GM23338 (cell line): ENCODE results near the gene TRPM1. TPM values are rescaled to one million over a fixed set of nuclear protein-coding genes. Genes with fewer than 3 reads are reported as not detected.

Experiments
- ATAC-seq: fragments of 200-7000 bp; cut with Tn5 transposase; 3 replicates; pipeline ENCODE4 v1.9.1; 2020
- DNase-seq: peaks from one replicate; pipeline ENCODE4 v3.0.0-alpha.2; 2015; ENCODE audit warnings: low spot score
- H2AFZ ChIP-seq: fragments of 200-600 bp; sonication (generic); 2 replicates; pipeline ENCODE4 v1.8.0; 2016; ENCODE audit warnings: antibody characterized with exemption, mild to moderate bottlenecking, moderate library complexity
- H3F3A ChIP-seq: fragments of 200-600 bp; sonication (generic); replicated peaks from 2 replicates; pipeline ENCODE4 v1.8.0; 2017; ENCODE audit warnings: antibody characterized with exemption, mixed run types, low read depth
- H3K27ac ChIP-seq: fragments of 200-600 bp; sonication (generic); 2 replicates; pipeline ENCODE4 v1.6.1; 2016; ENCODE audit warnings: low read depth
- H3K27me3 ChIP-seq: fragments of 200-600 bp; sonication (generic); 2 replicates; pipeline ENCODE4 v1.8.0; 2016; ENCODE audit warnings: mild to moderate bottlenecking, mixed run types, moderate library complexity; ENCODE audit not compliant: insufficient read depth
- H3K36me3 ChIP-seq: fragments of 200-600 bp; sonication (generic); 2 replicates; pipeline ENCODE4 v1.8.0; 2016; ENCODE audit warnings: mild to moderate bottlenecking; ENCODE audit not compliant: insufficient read depth
- H3K4me1 ChIP-seq: fragments of 200-600 bp; sonication (generic); 2 replicates; pipeline ENCODE4 v1.8.0; 2016; ENCODE audit warnings: mild to moderate bottlenecking, moderate library complexity; ENCODE audit not compliant: insufficient read depth
- H3K4me2 ChIP-seq: fragments of 200-600 bp; sonication (generic); 2 replicates; pipeline ENCODE4 v1.7.1; 2017; ENCODE audit warnings: mixed run types
- H3K4me3 ChIP-seq: fragments of 200-600 bp; sonication (generic); 2 replicates; pipeline ENCODE4 v1.6.1; 2016; ENCODE audit warnings: mixed run types
- H3K79me2 ChIP-seq: fragments of 200-600 bp; sonication (generic); replicated peaks from 2 replicates; pipeline ENCODE4 v1.8.0; 2017; ENCODE audit warnings: mild to moderate bottlenecking; ENCODE audit not compliant: insufficient read depth
- H3K9me2 ChIP-seq: fragments of 200-600 bp; sonication (generic); 2 replicates; pipeline ENCODE4 v1.8.0; 2017; ENCODE audit not compliant: insufficient read depth
- H4K20me1 ChIP-seq: fragments of 200-600 bp; sonication (generic); replicated peaks from 2 replicates; pipeline ENCODE4 v1.8.0; 2017; ENCODE audit warnings: mild to moderate bottlenecking; ENCODE audit not compliant: insufficient read depth
- H3K27ac Mint-ChIP-seq: 2 replicates; pipeline ENCODE4 v1.8.0; 2020; ENCODE audit warnings: inconsistent platforms, mild to moderate bottlenecking, moderate library complexity, mixed read lengths
- H3K27me3 Mint-ChIP-seq: 3 replicates; pipeline ENCODE4 v1.8.0; 2022; ENCODE audit warnings: low read depth, mild to moderate bottlenecking, moderate library complexity, mixed read lengths, inconsistent platforms; ENCODE audit not compliant: insufficient read depth, poor library complexity
- H3K36me3 Mint-ChIP-seq: 3 replicates; pipeline ENCODE4 v1.8.0; 2021; ENCODE audit warnings: low read depth, mild to moderate bottlenecking, inconsistent platforms, moderate library complexity, mixed read lengths
- H3K4me1 Mint-ChIP-seq: 3 replicates; pipeline ENCODE4 v1.8.0; 2020; ENCODE audit warnings: mild to moderate bottlenecking, inconsistent platforms, mixed read lengths
- H3K4me3 Mint-ChIP-seq: 3 replicates; pipeline ENCODE4 v1.8.0; 2021; ENCODE audit warnings: moderate library complexity, mild to moderate bottlenecking, inconsistent platforms, mixed read lengths
- H3K9me3 Mint-ChIP-seq: 3 replicates; pipeline ENCODE4 v1.8.0; 2020; ENCODE audit warnings: moderate library complexity, mild to moderate bottlenecking, inconsistent platforms, mixed read lengths
- CREB1 ChIP-seq: fragments of 250-450 bp; sonication (Bioruptor Pico); IDR thresholded peaks from 2 replicates; pipeline ENCODE4 v1.5.0; 2020; ENCODE audit warnings: low read depth, mild to moderate bottlenecking, moderate library complexity
- EZH2 ChIP-seq: fragments of 200-600 bp; sonication (generic); IDR thresholded peaks from one replicate; pipeline ENCODE4 v1.8.0; 2017; ENCODE audit warnings: antibody characterized with exemption, mild to moderate bottlenecking, low read depth; ENCODE audit not compliant: unreplicated experiment
- EZH2phosphoT487 ChIP-seq: fragments of 200-600 bp; sonication (generic); IDR thresholded peaks from one replicate; pipeline ENCODE4 v1.8.1; 2018; ENCODE audit warnings: antibody characterized with exemption; ENCODE audit not compliant: unreplicated experiment
- JUNB ChIP-seq: IDR thresholded peaks from one replicate; pipeline ENCODE4 v1.6.1; 2016; ENCODE audit warnings: antibody characterized with exemption; ENCODE audit not compliant: unreplicated experiment
- NANOG ChIP-seq: IDR thresholded peaks from 2 replicates; pipeline ENCODE4 v1.6.1; 2016; ENCODE audit warnings: antibody characterized with exemption, borderline replicate concordance
- POLR2AphosphoS5 ChIP-seq: IDR thresholded peaks from 2 replicates; pipeline ENCODE4 v1.6.1; 2016; ENCODE audit warnings: antibody characterized with exemption, low read depth
- STAT1 ChIP-seq: IDR thresholded peaks from one replicate; pipeline ENCODE4 v1.6.1; 2016; ENCODE audit warnings: antibody characterized with exemption; ENCODE audit not compliant: unreplicated experiment
- ZNF114 ChIP-seq: fragments of 250-450 bp; sonication (Bioruptor Pico); IDR thresholded peaks from 2 replicates; pipeline ENCODE4 v1.5.0; 2020; ENCODE audit warnings: mild to moderate bottlenecking, moderate library complexity
- ZNF331 ChIP-seq: fragments of 250-450 bp; sonication (Bioruptor Pico); IDR thresholded peaks from 2 replicates; pipeline ENCODE4 v1.5.0; 2020; ENCODE audit warnings: low read depth, mild to moderate bottlenecking, moderate library complexity
- polyA plus RNA-seq: library from polyadenylated mRNA; unstranded; fragments of >200 nt; fragmentation: Nextera tagmentation; extraction: Ambion mirVana; gene quantifications from 2 replicates; pipeline ENCODE4 v1.2.1, GENCODE V29; 2016
- total RNA-seq: library from RNA; depleted of rRNA; stranded (reverse); fragments of >200 nt; shearing (Covaris generic); gene quantifications from 2 replicates; pipeline ENCODE4 v1.2.3, GENCODE V29; 2014
- TF ChIP-seq, protein P1 (sequence below): fragments of 250-450 bp; sonication (Bioruptor Pico); IDR thresholded peaks from 2 replicates; pipeline ENCODE4 v1.5.0; 2020; ENCODE audit warnings: mild to moderate bottlenecking, moderate library complexity
- TF ChIP-seq, protein P2 (sequence below): IDR thresholded peaks from 2 replicates; pipeline ENCODE4 v1.6.1; 2016; ENCODE audit warnings: antibody characterized with exemption
- TF ChIP-seq, protein P3 (sequence below): IDR thresholded peaks from one replicate; pipeline ENCODE4 v1.6.1; 2018; ENCODE audit warnings: antibody characterized with exemption; ENCODE audit not compliant: unreplicated experiment
- TF ChIP-seq, protein P4 (sequence below), 2 experiments: fragments of 200-600 bp in 1 of 2; sonication (generic) in 1 of 2; conservative IDR thresholded peaks; 2 replicates each; pipeline versions ENCODE4 v1.5.1 to v1.6.1; 2016 to 2017; ENCODE audit warnings: antibody characterized with exemption in 2 of 2, low read depth in 2 of 2, mild to moderate bottlenecking in 2 of 2, moderate library complexity in 1 of 2

Gene TRPM1
- total and polyA plus RNA-seq, 2 experiments from 2014 or later = 0.19 TPM; not detected in 1

DNA sequence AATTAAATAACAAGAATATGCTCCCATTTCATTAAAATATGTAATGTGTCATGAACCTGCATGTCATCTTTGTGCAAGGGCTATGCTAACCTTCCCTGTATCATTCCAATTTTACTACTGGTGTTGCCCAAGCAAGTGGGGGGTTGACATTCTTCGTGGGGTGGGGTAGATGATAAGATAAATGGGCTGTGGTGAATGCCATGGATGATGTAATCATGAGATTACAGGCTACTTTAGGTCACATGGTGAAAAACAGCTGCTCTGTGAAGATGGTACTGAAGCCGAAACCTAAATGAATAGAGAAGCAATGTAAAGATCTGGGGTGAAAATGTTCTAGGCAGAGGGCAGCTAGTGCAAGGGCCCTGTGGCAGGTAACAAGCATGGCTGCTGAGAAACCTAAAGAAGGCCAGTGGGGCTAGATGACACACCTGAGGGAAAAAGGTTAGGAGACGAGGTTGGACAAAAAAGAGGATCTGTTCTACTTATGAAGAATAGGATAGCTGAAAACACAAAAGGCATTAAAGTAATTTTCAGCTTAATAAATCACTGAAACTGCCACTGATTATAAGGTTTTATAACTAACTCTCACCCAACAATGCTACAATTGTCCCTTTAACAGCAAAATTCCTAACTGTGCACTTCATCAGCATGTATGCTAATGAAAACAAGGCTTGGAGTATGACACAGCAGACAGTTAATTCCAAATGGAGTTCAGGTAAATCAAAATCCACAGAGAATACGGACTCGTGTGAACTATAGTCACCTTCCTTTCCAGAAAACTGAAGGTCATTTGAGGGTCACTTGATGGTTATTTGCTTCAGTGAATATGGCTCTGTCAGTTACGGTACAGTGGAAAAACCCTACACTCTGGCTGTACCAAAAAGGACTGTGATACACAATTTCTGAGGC lies 145.1 kb downstream of the TRPM1 start:
- ATAC-seq (no peak), DNase-seq (no peak)
- H3K4me2 ChIP-seq = no peak overlapping the region
- peaks cover 44% of the 10 kb centered on the region for H3K36me3 Mint-ChIP-seq
- no peaks in the 10 kb centered on the region for H3K9me2 ChIP-seq
- no peaks in the 10 kb centered on the region for H3F3A ChIP-seq
- H3K4me1 Mint-ChIP-seq = peaks cover 6% of the 10 kb centered on the region; the same call in 2 of the 3 replicates
- no peak overlapping the region for H3K4me3 ChIP-seq
- H3K36me3 ChIP-seq = no peaks in the 10 kb centered on the region; the same call in 1 of the 2 replicates
- H3K4me1 ChIP-seq = no peaks in the 10 kb centered on the region
- H3K4me3 Mint-ChIP-seq = no peak overlapping the region
- TF ChIP-seq, protein P1, sequence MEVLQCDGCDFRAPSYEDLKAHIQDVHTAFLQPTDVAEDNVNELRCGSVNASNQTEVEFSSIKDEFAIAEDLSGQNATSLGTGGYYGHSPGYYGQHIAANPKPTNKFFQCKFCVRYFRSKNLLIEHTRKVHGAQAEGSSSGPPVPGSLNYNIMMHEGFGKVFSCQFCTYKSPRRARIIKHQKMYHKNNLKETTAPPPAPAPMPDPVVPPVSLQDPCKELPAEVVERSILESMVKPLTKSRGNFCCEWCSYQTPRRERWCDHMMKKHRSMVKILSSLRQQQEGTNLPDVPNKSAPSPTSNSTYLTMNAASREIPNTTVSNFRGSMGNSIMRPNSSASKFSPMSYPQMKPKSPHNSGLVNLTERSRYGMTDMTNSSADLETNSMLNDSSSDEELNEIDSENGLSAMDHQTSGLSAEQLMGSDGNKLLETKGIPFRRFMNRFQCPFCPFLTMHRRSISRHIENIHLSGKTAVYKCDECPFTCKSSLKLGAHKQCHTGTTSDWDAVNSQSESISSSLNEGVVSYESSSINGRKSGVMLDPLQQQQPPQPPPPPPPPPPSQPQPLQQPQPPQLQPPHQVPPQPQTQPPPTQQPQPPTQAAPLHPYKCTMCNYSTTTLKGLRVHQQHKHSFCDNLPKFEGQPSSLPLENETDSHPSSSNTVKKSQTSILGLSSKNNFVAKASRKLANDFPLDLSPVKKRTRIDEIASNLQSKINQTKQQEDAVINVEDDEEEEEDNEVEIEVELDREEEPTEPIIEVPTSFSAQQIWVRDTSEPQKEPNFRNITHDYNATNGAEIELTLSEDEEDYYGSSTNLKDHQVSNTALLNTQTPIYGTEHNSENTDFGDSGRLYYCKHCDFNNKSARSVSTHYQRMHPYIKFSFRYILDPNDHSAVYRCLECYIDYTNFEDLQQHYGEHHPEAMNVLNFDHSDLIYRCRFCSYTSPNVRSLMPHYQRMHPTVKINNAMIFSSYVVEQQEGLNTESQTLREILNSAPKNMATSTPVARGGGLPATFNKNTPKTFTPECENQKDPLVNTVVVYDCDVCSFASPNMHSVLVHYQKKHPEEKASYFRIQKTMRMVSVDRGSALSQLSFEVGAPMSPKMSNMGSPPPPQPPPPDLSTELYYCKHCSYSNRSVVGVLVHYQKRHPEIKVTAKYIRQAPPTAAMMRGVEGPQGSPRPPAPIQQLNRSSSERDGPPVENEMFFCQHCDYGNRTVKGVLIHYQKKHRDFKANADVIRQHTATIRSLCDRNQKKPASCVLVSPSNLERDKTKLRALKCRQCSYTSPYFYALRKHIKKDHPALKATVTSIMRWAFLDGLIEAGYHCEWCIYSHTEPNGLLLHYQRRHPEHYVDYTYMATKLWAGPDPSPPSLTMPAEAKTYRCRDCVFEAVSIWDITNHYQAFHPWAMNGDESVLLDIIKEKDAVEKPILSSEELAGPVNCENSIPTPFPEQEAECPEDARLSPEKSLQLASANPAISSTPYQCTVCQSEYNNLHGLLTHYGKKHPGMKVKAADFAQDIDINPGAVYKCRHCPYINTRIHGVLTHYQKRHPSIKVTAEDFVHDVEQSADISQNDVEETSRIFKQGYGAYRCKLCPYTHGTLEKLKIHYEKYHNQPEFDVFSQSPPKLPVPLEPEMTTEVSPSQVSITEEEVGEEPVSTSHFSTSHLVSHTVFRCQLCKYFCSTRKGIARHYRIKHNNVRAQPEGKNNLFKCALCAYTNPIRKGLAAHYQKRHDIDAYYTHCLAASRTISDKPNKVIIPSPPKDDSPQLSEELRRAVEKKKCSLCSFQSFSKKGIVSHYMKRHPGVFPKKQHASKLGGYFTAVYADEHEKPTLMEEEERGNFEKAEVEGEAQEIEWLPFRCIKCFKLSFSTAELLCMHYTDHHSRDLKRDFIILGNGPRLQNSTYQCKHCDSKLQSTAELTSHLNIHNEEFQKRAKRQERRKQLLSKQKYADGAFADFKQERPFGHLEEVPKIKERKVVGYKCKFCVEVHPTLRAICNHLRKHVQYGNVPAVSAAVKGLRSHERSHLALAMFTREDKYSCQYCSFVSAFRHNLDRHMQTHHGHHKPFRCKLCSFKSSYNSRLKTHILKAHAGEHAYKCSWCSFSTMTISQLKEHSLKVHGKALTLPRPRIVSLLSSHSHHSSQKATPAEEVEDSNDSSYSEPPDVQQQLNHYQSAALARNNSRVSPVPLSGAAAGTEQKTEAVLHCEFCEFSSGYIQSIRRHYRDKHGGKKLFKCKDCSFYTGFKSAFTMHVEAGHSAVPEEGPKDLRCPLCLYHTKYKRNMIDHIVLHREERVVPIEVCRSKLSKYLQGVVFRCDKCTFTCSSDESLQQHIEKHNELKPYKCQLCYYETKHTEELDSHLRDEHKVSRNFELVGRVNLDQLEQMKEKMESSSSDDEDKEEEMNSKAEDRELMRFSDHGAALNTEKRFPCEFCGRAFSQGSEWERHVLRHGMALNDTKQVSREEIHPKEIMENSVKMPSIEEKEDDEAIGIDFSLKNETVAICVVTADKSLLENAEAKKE (CRISPR knock-in tag) = no peak
- TF ChIP-seq NANOG = no peak
- TF ChIP-seq, protein P2, sequence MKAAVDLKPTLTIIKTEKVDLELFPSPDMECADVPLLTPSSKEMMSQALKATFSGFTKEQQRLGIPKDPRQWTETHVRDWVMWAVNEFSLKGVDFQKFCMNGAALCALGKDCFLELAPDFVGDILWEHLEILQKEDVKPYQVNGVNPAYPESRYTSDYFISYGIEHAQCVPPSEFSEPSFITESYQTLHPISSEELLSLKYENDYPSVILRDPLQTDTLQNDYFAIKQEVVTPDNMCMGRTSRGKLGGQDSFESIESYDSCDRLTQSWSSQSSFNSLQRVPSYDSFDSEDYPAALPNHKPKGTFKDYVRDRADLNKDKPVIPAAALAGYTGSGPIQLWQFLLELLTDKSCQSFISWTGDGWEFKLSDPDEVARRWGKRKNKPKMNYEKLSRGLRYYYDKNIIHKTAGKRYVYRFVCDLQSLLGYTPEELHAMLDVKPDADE = no peak
- TF ChIP-seq ZNF114 (CRISPR knock-in tag) = no peak
- TF ChIP-seq EZH2phosphoT487 = no peak
- no peak for TF ChIP-seq JUNB
- TF ChIP-seq, protein P3, sequence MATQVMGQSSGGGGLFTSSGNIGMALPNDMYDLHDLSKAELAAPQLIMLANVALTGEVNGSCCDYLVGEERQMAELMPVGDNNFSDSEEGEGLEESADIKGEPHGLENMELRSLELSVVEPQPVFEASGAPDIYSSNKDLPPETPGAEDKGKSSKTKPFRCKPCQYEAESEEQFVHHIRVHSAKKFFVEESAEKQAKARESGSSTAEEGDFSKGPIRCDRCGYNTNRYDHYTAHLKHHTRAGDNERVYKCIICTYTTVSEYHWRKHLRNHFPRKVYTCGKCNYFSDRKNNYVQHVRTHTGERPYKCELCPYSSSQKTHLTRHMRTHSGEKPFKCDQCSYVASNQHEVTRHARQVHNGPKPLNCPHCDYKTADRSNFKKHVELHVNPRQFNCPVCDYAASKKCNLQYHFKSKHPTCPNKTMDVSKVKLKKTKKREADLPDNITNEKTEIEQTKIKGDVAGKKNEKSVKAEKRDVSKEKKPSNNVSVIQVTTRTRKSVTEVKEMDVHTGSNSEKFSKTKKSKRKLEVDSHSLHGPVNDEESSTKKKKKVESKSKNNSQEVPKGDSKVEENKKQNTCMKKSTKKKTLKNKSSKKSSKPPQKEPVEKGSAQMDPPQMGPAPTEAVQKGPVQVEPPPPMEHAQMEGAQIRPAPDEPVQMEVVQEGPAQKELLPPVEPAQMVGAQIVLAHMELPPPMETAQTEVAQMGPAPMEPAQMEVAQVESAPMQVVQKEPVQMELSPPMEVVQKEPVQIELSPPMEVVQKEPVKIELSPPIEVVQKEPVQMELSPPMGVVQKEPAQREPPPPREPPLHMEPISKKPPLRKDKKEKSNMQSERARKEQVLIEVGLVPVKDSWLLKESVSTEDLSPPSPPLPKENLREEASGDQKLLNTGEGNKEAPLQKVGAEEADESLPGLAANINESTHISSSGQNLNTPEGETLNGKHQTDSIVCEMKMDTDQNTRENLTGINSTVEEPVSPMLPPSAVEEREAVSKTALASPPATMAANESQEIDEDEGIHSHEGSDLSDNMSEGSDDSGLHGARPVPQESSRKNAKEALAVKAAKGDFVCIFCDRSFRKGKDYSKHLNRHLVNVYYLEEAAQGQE = no peak
- no peak for TF ChIP-seq EZH2
- no peak for TF ChIP-seq STAT1
- TF ChIP-seq CREB1 (CRISPR knock-in tag) = no peak
- no peak for TF ChIP-seq ZNF331 (CRISPR knock-in tag)
- TF ChIP-seq POLR2AphosphoS5 = no peak
- TF ChIP-seq, protein P4, sequence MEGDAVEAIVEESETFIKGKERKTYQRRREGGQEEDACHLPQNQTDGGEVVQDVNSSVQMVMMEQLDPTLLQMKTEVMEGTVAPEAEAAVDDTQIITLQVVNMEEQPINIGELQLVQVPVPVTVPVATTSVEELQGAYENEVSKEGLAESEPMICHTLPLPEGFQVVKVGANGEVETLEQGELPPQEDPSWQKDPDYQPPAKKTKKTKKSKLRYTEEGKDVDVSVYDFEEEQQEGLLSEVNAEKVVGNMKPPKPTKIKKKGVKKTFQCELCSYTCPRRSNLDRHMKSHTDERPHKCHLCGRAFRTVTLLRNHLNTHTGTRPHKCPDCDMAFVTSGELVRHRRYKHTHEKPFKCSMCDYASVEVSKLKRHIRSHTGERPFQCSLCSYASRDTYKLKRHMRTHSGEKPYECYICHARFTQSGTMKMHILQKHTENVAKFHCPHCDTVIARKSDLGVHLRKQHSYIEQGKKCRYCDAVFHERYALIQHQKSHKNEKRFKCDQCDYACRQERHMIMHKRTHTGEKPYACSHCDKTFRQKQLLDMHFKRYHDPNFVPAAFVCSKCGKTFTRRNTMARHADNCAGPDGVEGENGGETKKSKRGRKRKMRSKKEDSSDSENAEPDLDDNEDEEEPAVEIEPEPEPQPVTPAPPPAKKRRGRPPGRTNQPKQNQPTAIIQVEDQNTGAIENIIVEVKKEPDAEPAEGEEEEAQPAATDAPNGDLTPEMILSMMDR (conservative IDR thresholded peaks at IDR 0.05; ENCODE audit: low read depth in 2 of 2) = no peak
- H3K27ac ChIP-seq = no peak overlapping the region
- no peaks in the 10 kb centered on the region for H3K9me3 Mint-ChIP-seq
- H2AFZ ChIP-seq = no peak overlapping the region
- peaks cover 8% of the 10 kb centered on the region for H3K27me3 Mint-ChIP-seq
- no peaks in the 10 kb centered on the region for H3K27me3 ChIP-seq
- H4K20me1 ChIP-seq = no peaks in the 10 kb centered on the region
- peak overlapping the region; percentile 5; the same call in 1 of the 2 replicates for H3K27ac Mint-ChIP-seq
- H3K79me2 ChIP-seq = no peaks in the 10 kb centered on the region
